Astrocyte of the cerebellum (primary cell): ENCODE results near the gene ALOX15B.

Source experiments
- DNase-seq: peaks from one replicate; pipeline ENCODE4 v3.0.0-alpha.2; 2011; ENCODE audit warnings: low read depth
- H3K4me3 ChIP-seq: 2 replicates; pipeline ENCODE4 v1.5.1; 2011; ENCODE audit warnings: mild to moderate bottlenecking, low read depth, low read length, moderate library complexity
- CTCF ChIP-seq: IDR thresholded peaks from 2 replicates; pipeline ENCODE4 v1.5.1; 2012; ENCODE audit warnings: low read length, low read depth, moderate library complexity, mild to moderate bottlenecking; ENCODE audit errors: missing control alignments
- in situ Hi-C: cut with HindIII; loops from 2 replicates; pipeline ENCODE4 v1.10.0; 2017; ENCODE audit warnings: low sequenced_read_pairs

The ALOX15B gene

GRCh38 chr17:7997186-7997585 lies 41.7 kb upstream of the ALOX15B start:
- TF ChIP-seq CTCF = peak; percentile 37
- H3K4me3 ChIP-seq = no peak overlapping the region
- in situ Hi-C loops = no loop called here
- DNase-seq = no peak

GRCh38 chr17:8001976-8002720 lies 36.7 kb upstream of the ALOX15B start, which contains the start of gene GUCY2D:
Gene GUCY2D (plus strand): TSS chr17:8002615. CDS start chr17:8003048, 433 bp downstream.
- no peak within 1 kb of the TSS for H3K4me3 ChIP-seq
- TF ChIP-seq CTCF = no peak
- DNase-seq = no peak
- in situ Hi-C loops = no loop called here

GRCh38 chr17:8002721-8003593 lies 35.9 kb upstream of the ALOX15B start:
- no peak for TF ChIP-seq CTCF
- in situ Hi-C loops = no loop called here
- no peak for DNase-seq
- H3K4me3 ChIP-seq = no peak overlapping the region

DNA sequence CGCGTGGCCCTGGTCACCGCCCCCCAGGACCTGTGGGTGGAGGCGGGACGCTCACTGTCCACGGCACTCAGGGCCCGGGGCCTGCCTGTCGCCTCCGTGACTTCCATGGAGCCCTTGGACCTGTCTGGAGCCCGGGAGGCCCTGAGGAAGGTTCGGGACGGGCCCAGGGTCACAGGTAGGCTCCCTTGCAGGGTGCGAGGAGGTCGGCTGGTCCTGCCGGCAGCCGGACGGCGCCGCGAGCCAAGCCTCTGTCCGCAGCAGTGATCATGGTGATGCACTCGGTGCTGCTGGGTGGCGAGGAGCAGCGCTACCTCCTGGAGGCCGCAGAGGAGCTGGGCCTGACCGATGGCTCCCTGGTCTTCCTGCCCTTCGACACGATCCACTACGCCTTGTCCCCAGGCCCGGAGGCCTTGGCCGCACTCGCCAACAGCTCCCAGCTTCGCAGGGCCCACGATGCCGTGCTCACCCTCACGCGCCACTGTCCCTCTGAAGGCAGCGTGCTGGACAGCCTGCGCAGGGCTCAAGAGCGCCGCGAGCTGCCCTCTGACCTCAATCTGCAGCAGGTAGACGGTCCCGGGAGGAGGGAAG lies 35.2 kb upstream of the ALOX15B start:
- in situ Hi-C loops = no loop called here
- DNase-seq = no peak
- no peak overlapping the region for H3K4me3 ChIP-seq
- TF ChIP-seq CTCF = no peak

DNA sequence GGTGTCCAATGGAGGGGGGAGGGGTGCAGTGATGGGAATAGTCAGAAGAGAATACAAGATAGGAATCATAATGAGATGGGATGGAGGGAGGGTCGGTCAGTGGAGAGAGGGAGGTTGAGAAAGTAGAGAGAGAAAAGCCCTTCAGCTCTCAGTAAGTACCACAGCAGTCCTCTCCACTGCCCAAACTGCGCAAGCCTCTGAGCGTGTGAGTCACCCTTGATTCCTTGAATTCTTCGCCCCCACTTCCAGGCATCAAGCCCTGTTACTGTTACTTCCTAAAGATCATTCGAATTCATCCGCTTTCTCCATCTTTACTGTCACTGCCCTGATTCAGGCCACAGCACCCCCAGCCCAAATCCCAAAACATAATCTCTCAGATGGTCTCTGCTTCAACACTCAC lies 34.0 kb upstream of the ALOX15B start:
- in situ Hi-C loops = loop anchor here (5.0 kb wide), 1 partner anchor 107 kb away; no protein-coding TSS in a partner anchor
- no peak overlapping the region for H3K4me3 ChIP-seq
- no peak for TF ChIP-seq CTCF
- DNase-seq = no peak

DNA sequence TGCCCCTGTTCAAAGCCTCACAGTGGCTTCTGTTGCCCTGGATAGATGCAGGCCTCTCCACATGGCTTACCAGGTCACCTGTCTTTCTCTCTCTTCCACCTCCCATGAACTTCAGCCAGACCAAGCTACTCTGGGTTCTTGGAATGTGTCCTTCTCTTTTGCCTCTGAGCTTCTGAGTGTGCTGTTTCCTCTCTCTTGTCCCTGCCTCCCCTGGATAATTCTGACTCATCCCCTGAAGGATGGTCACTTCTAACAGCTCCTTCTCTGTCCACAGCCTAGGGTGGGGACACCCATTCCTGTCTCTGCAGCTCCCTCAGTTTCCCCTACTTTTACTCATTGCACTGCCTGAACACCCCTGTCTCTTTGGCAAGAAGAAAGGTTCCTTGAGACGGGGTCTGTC lies 33.5 kb upstream of the ALOX15B start:
- DNase-seq = no peak
- no peak for TF ChIP-seq CTCF
- no peak overlapping the region for H3K4me3 ChIP-seq
- in situ Hi-C loops = loop anchor here (5.0 kb wide), 1 partner anchor 107 kb away; no protein-coding TSS in a partner anchor
